HCT116 (cell line): ENCODE results near the gene GPN1. TPM values are rescaled to one million over a fixed set of nuclear protein-coding genes. Genes with fewer than 3 reads are reported as not detected.

Experiments
- total RNA-seq: library from RNA; stranded (reverse); gene quantifications from one replicate; pipeline ENCODE4 v1.2.1, GENCODE V29; 2021; ENCODE audit not compliant: unreplicated experiment

Gene GPN1
- total RNA-seq, 1 experiment from 2014 or later = 34.3 TPM

Other genes starting within 250 kb of the GPN1 start
- gene ZNF513, start 248.3 kb upstream of the GPN1 start, total RNA-seq = 12.8 TPM
- 140 TPM for gene PPM1G, start 219.5 kb upstream of the GPN1 start, total RNA-seq
- 79.1 TPM for gene NRBP1, start 200.4 kb upstream of the GPN1 start, total RNA-seq
- 65.7 TPM for gene KRTCAP3, start 186.7 kb upstream of the GPN1 start, total RNA-seq
- 13.7 TPM for gene IFT172, start 139.3 kb upstream of the GPN1 start, total RNA-seq
- gene FNDC4, start 133.8 kb upstream of the GPN1 start, total RNA-seq = 3.3 TPM
- gene GCKR, start 132.2 kb upstream of the GPN1 start, total RNA-seq = not detected
- 33.0 TPM for gene ZNF512, start 46.0 kb upstream of the GPN1 start, total RNA-seq
- 2.1 TPM for gene CCDC121, start within 50 bp of the GPN1 start, total RNA-seq
- 25.2 TPM for gene SUPT7L, start 34.6 kb downstream of the GPN1 start, total RNA-seq
- gene SLC4A1AP, start 34.8 kb downstream of the GPN1 start, total RNA-seq = 19.8 TPM
- 66.3 TPM for gene MRPL33, start 142.7 kb downstream of the GPN1 start, total RNA-seq